Testis (tissue), 3 donors: ENCODE results near the gene NRARP. TPM values are rescaled to one million over a fixed set of nuclear protein-coding genes. Genes with fewer than 3 reads are reported as not detected.

Experiments used
- DNase-seq: peaks from one replicate; pipeline ENCODE4 v3.0.0-alpha.2; 2019
- H3K27ac ChIP-seq, 2 donors: fragments of 200-600 bp; sonication (generic); one replicate each; pipeline ENCODE4 v1.5.1; 2019
- H3K27me3 ChIP-seq: fragments of 200-600 bp; sonication (generic); one replicate; pipeline ENCODE4 v1.5.1; 2019
- H3K36me3 ChIP-seq: fragments of 200-600 bp; sonication (generic); one replicate; pipeline ENCODE4 v1.5.1; 2017; ENCODE audit warnings: low read depth; ENCODE audit errors: missing control alignments
- H3K4me1 ChIP-seq: fragments of 200-600 bp; sonication (generic); one replicate; pipeline ENCODE4 v1.5.1; 2019
- H3K4me3 ChIP-seq, 2 donors: fragments of 200-600 bp; sonication (generic); one replicate each; pipeline ENCODE4 v1.5.1; 2017 to 2019
- H3K9me3 ChIP-seq: fragments of 200-600 bp; sonication (generic); one replicate; pipeline ENCODE4 v1.5.1; 2017
- CTCF ChIP-seq, 3 experiments: fragments of 450-650 bp in 2 of 3; fragments of 200-600 bp in 1 of 3; sonication (generic) in 1 of 3; IDR thresholded peaks; one replicate each; pipeline ENCODE4 v1.5.1; 2016 to 2019; ENCODE audit warnings: antibody characterized with exemption in 3 of 3, mild to moderate bottlenecking in 2 of 3, moderate library complexity in 1 of 3
- POLR2A ChIP-seq: fragments of 450-650 bp; IDR thresholded peaks from one replicate; pipeline ENCODE4 v1.6.1; 2017; ENCODE audit warnings: antibody characterized with exemption, mild to moderate bottlenecking, moderate library complexity
- WGBS, 2 donors: methylation state at CpG; one replicate each; pipeline ENCODE4 v1.1.5; 2018; 5-methylcytosine and 5-hydroxymethylcytosine counted together
- intact Hi-C: fragments of 100-400 bp; cut with DNase I; formaldehyde crosslinking; loops from one replicate; pipeline ENCODE4 v1.15.1; 2023; ENCODE audit warnings: low total_unique reads
- polyA plus RNA-seq: library from polyadenylated mRNA; stranded (reverse); fragments of 350-450 nt; fragmentation: Illumina TruSeq; extraction: RNeasy Lipid Tissue Mini Kit (QIAGEN cat#74804); gene quantifications from one replicate; pipeline ENCODE4 v1.2.3, GENCODE V29; 2014; ENCODE audit warnings: low read depth, low replicate concordance; ENCODE audit not compliant: insufficient read depth
- total RNA-seq, 2 donors: library from RNA; depleted of rRNA; stranded (reverse); fragments of >200 nt; gene quantifications; one replicate each; pipeline ENCODE4 v1.2.3, GENCODE V29; 2016

Gene NRARP
- total and polyA plus RNA-seq, 3 donors from 2014 or later, result 5.2 to 40.6 (median 14.4) TPM

GRCh38 chr9:137254624-137255447 lies 47.2 kb downstream of the NRARP start, which contains the start of gene NELFB:
Gene NELFB (plus strand): TSS chr9:137255327.
- DNase-seq, result peak; percentile 94
- Histone ChIP-seq H3K27me3 (no peaks in the 10 kb centered on the region), H3K4me1 (peaks cover 45% of the 10 kb centered on the region), H3K4me3 (peak within 1 kb of the TSS; percentile 97 to 98), H3K36me3 (no peaks in the 10 kb centered on the region), H3K27ac (peak within 1 kb of the TSS; percentile 69 to 88), H3K9me3 (no peaks in the 10 kb centered on the region)
- 1% methylated on average over 57 to 63 of the region's 105 CpGs for WGBS, 2 donors
- TF ChIP-seq POLR2A (no peak), CTCF (IDR thresholded peaks at IDR 0.05) (no peak)
- intact Hi-C loops, result no loop called here

DNA sequence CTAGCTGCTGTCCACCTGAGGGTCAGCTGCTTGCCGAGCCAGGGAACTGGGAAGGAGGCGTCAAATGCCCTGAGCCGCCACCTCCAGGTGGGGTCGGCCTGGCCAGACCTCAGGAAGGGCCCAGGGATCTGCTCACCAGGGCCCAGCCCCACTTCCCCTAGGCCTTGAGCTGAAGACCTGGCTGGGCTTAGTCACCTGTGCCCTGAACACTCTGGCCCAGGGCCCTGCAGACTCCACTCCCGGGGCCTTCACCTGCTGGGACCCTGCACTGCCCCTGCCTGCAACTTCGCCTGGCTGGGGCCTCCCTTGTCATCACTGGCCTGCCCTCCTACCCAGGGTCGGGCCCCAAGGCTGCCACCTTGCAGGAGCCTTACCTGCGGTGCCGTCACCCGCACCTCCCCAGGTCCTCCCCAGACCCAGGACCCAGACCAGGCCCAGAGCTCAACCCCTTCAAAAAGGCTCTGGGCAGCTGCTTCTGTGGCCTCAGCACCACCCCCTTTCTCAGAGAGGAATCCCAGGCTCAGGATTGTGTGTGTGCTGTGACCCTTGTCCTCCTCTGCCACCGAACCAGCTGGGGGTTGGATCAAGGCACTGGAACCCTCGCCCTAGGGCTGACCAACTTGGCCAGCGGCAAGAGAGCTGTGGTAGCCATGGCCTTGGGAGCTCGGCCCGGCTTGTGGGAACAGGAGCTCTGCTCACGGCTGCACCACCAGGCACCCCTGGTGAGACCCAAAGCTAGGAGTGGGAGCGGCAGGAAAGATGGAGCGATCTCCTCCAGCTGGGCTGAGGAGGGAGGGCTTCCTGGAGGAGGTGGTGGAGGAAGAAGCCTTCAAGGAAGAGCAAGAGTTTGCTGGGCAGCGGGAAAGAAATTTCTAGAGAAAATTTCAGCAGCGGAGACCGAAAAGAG lies 48.1 kb downstream of the NRARP start:
- 24 to 41% methylated on average over 14 to 21 of the region's 21 CpGs for WGBS, 2 donors
- peaks cover 54% of the 10 kb centered on the region for H3K4me1 ChIP-seq
- intact Hi-C loops, result no loop called here
- no peak for DNase-seq
- TF ChIP-seq CTCF (IDR thresholded peaks at IDR 0.05) (no peak), POLR2A (no peak)
- no peaks in the 10 kb centered on the region for H3K36me3 ChIP-seq
- no peaks in the 10 kb centered on the region for H3K27me3 ChIP-seq
- peak overlapping the region; percentile 69 to 88 for H3K27ac ChIP-seq
- H3K9me3 ChIP-seq, result no peaks in the 10 kb centered on the region
- H3K4me3 ChIP-seq, result peak overlapping the region; percentile 97 to 98

DNA sequence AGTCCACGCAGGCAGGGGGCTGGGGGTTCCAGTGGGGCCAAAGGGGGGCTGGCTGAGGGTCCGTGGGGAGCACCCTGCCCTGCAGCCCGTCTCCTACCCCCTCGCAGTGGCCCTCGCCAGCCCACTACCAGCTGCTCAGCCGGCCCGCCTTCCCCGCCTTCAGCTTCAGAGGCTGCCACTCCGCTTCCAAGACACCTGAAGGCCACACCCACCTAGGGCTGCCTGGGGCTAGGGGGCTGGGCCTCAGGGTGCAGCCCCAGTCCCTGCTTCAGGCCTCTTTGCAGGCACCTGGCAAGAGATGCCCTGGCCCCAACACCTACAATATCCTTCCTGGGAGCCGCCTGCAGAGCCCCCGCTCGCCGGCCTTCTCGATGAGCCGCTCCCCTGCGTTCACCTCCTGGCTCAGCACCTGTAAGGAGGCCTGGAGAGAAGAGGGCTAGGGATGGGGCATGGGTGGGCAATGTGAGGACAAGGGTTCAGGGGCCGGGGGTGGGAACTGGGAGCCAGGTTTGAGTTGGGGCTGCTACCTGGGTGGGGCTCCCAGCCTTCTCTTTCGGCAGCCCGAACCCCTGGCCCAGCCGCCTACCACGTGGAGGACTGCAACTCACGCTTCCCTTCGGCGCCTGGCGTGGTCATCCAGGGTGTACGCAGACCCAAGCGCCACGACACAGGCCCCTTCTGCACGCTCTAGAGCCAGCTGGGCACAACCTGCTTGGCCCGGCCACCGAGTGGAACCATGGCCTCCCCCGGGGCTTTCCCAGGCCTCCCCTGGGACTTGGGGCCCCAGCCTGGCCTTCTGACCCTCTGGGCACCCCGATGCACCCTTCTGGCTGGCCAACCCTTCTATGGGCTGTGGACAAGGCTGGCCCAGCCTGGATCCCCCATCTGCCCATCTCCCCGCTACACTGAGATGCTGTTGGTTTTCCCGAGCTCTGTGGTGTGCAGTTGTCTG lies 49.2 kb downstream of the NRARP start:
- TF ChIP-seq POLR2A, result no peak
- no peak for TF ChIP-seq CTCF (IDR thresholded peaks at IDR 0.05)
- H3K4me1 ChIP-seq, result peaks cover 56% of the 10 kb centered on the region
- 83 to 92% methylated on average over 25 to 35 of the region's 35 CpGs for WGBS, 2 donors
- H3K4me3 ChIP-seq, result no peak overlapping the region
- no peak overlapping the region for H3K27ac ChIP-seq
- no peaks in the 10 kb centered on the region for H3K9me3 ChIP-seq
- intact Hi-C loops, result no loop called here
- no peaks in the 10 kb centered on the region for H3K36me3 ChIP-seq
- DNase-seq, result no peak
- H3K27me3 ChIP-seq, result no peaks in the 10 kb centered on the region

DNA sequence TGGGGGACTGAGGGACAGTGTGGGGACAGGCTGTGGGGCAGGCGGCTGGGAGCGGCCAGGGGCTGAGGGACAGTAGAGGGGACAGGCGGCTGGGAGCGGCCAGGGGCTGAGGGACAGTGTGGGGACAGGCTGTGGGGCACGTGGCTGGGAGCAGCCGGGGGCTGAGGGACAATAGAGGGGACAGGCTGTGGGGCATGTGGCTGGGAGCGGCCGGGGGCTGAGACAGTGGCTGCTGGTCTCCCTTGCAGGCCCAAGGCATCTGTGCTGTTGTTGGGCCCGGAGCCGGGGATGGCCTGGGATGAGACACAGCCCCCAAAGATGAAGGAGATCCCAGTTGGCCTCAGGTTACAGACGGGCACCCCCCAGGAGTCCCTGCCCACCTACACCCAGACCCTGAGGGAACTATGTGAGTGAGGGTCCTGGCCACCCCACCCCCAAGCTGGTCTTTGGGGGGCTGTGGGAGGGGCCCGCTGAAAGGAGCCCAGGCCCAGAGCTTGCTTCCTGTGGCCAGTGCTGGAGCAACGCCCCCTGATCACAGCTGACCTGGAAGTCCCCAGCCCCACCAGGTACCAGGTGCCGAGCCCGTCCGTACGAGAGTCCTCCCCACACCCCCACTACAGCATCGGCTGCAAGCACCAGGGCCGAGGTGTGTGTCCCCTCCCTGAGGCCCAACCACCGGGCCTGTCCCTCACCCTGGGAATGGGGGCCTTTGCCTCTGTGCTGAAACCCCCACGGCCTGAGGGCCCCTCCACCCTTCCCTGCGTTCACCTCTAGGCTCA lies 50.4 kb downstream of the NRARP start:
- H3K27ac ChIP-seq, result peak overlapping the region; percentile 18 to 36
- no peak for DNase-seq
- intact Hi-C loops, result no loop called here
- no peaks in the 10 kb centered on the region for H3K27me3 ChIP-seq
- 88 to 91% methylated on average over 9 to 21 of the region's 22 CpGs for WGBS, 2 donors
- H3K36me3 ChIP-seq, result no peaks in the 10 kb centered on the region
- TF ChIP-seq POLR2A (no peak), CTCF (IDR thresholded peaks at IDR 0.05) (no peak)
- no peaks in the 10 kb centered on the region for H3K9me3 ChIP-seq
- peaks cover 64% of the 10 kb centered on the region for H3K4me1 ChIP-seq
- no peak overlapping the region for H3K4me3 ChIP-seq
